Thoracic aorta (tissue), 2 donors: Measurements from ENCODE around the gene TRMT2A. TPM values are rescaled to one million over a fixed set of nuclear protein-coding genes. Genes with fewer than 3 reads are reported as not detected.

ENCODE experiments used
- ATAC-seq: fragments of 150-250 bp; one replicate; pipeline ENCODE4 v1.8.0; 2017; ENCODE audit warnings: low read depth; ENCODE audit not compliant: insufficient number of reproducible peaks, low FRiP score
- DNase-seq: peaks from one replicate; pipeline ENCODE4 v3.0.0-alpha.2; 2020; ENCODE audit warnings: low spot score
- H3K27ac ChIP-seq, 2 donors: fragments of 200-600 bp; sonication (generic); 1 replicate in 1 of 2; 2 replicates in 1 of 2; pipeline ENCODE4 v1.5.1; 2016; ENCODE audit warnings: mild to moderate bottlenecking in 2 of 2, moderate library complexity in 2 of 2
- H3K27me3 ChIP-seq: fragments of 200-600 bp; sonication (generic); replicated peaks from 2 replicates; pipeline ENCODE4 v1.6.0; 2016; ENCODE audit warnings: mild to moderate bottlenecking; ENCODE audit not compliant: insufficient read depth
- H3K36me3 ChIP-seq: fragments of 200-600 bp; sonication (generic); one replicate; pipeline ENCODE4 v1.5.1; 2016
- H3K4me1 ChIP-seq, 2 donors: fragments of 200-600 bp; sonication (generic); 1 replicate in 1 of 2; 2 replicates in 1 of 2; pipeline versions ENCODE4 v1.5.1 to v1.6.0; 2016; ENCODE audit warnings: low read depth in 2 of 2, mild to moderate bottlenecking in 1 of 2; ENCODE audit not compliant: control insufficient read depth in 1 of 2
- H3K4me3 ChIP-seq: fragments of 200-600 bp; sonication (generic); 2 replicates; pipeline ENCODE4 v1.5.1; 2016; ENCODE audit warnings: mild to moderate bottlenecking
- H3K9me3 ChIP-seq: fragments of 200-600 bp; sonication (generic); 2 replicates; pipeline ENCODE4 v1.5.1; 2016
- total RNA-seq, 2 donors: library from RNA; depleted of rRNA; stranded (reverse); fragments of >200 nt; gene quantifications; one replicate each; pipeline versions ENCODE4 v1.1.0 to v1.2.3, GENCODE V29; 2016
- TF ChIP-seq, protein P1 (sequence below): fragments of 200-600 bp; sonication (generic); IDR thresholded peaks from one replicate; pipeline ENCODE4 v1.5.1; 2019; ENCODE audit warnings: antibody characterized with exemption

Gene TRMT2A
- total RNA-seq, 2 donors from 2014 or later, result 61.8 to 94.8 TPM

DNA sequence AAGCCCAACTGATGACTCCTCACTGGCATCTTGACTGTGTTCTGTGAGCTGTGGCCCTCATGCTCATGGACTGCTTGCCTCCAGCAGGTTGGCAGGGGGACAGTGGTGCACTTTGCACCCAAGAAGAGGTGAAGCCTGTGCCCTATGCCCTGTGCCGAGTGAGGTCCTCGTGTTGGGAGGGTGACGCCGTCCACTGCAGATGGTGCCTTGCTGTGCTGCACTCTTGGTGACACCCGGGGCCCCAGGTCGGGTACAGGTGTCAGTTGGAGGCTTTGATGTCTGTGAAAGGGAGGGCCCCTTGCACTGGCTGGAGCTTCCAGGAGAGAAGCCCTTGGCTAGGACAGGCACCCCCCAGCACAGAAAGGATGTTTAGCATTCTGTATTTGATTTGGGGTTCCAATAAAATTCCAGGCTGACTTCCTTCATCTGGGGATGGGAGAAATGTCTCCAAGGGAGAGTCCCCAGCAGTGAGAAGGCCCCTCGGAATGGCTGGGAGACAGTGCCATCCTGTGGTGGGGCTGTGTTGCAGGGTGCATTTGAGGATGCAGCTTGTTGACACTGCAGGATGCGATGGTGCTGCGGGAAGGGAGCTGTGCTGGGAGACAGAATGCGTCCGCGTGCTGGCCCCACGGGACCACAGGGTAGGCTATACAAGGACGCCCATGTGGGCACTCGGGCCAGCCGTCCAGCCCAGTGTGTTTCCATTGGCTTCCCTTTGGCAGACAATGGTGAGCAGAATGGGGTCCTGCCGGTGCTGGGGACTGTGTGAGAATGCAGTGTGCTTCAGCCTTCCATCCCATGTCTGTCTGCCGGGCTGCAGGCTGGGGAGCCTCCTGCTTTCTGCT is 12.1 kb upstream of the TRMT2A start:
- Histone ChIP-seq H3K9me3 (no peaks in the 10 kb centered on the region), H3K4me3 (no peak overlapping the region), H3K27ac (no peak overlapping the region), H3K27me3 (no peaks in the 10 kb centered on the region), H3K36me3 (peaks cover 17% of the 10 kb centered on the region), H3K4me1 (peaks cover 11 to 29% of the 10 kb centered on the region in 2 donors)
- DNase-seq (no peak), ATAC-seq (no peak)
- TF ChIP-seq, protein P1, sequence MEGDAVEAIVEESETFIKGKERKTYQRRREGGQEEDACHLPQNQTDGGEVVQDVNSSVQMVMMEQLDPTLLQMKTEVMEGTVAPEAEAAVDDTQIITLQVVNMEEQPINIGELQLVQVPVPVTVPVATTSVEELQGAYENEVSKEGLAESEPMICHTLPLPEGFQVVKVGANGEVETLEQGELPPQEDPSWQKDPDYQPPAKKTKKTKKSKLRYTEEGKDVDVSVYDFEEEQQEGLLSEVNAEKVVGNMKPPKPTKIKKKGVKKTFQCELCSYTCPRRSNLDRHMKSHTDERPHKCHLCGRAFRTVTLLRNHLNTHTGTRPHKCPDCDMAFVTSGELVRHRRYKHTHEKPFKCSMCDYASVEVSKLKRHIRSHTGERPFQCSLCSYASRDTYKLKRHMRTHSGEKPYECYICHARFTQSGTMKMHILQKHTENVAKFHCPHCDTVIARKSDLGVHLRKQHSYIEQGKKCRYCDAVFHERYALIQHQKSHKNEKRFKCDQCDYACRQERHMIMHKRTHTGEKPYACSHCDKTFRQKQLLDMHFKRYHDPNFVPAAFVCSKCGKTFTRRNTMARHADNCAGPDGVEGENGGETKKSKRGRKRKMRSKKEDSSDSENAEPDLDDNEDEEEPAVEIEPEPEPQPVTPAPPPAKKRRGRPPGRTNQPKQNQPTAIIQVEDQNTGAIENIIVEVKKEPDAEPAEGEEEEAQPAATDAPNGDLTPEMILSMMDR, result peak; percentile 16

DNA sequence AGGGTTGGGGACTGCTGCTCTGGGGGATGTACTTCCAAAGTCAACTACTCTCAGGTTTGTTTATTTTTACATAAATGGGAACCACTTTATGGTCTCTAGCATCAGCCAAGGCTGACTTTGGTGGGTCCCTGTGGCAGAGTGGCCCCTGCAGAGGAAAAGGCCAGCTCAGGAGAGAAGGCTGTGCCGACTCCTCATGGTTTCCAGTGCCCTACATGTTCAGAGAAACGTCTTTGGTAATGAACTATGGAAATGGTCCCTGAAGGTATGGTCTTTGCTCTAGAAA is 11.5 kb upstream of the TRMT2A start:
- Histone ChIP-seq H3K27ac (no peak overlapping the region), H3K9me3 (no peaks in the 10 kb centered on the region), H3K27me3 (no peaks in the 10 kb centered on the region), H3K36me3 (peaks cover 20% of the 10 kb centered on the region), H3K4me1 (peaks cover 11 to 23% of the 10 kb centered on the region in 2 donors), H3K4me3 (no peak overlapping the region)
- TF ChIP-seq, protein P1, result no peak
- no peak for DNase-seq
- ATAC-seq, result no peak

- ATAC-seq (no peak), DNase-seq (no peak)
- H3K9me3 ChIP-seq, result no peaks in the 10 kb centered on the region
- TF ChIP-seq, protein P1, result no peak
- no peak overlapping the region for H3K4me3 ChIP-seq
- H3K4me1 ChIP-seq, result peaks cover 7 to 18% of the 10 kb centered on the region in 2 donors
- H3K27ac ChIP-seq, result no peak overlapping the region
- peaks cover 22% of the 10 kb centered on the region for H3K36me3 ChIP-seq
- H3K27me3 ChIP-seq, result no peaks in the 10 kb centered on the region
These were observed 11.0 kb upstream of the TRMT2A start for GRCh38 chr22:20127869-20128618.

- Histone ChIP-seq H3K4me1 (peaks cover under 1 to 11% of the 10 kb centered on the region in 2 donors), H3K4me3 (no peak overlapping the region), H3K27me3 (no peaks in the 10 kb centered on the region), H3K27ac (no peak overlapping the region), H3K36me3 (peaks cover 22% of the 10 kb centered on the region), H3K9me3 (no peaks in the 10 kb centered on the region)
- ATAC-seq, result no peak
- no peak for DNase-seq
- TF ChIP-seq, protein P1, result no peak
These were observed 10.4 kb upstream of the TRMT2A start for GRCh38 chr22:20127318-20127868.
